ENCODE data around the gene STAT5B.

STAT5B gene

GRCh38 chr17:42279776-42280630 is 3.8 kb upstream of the STAT5B start:
- Histone ChIP-seq H3K4me1 (ENCODE audit: control insufficient read depth, insufficient read depth, low read length) (peaks cover 8% of the 10 kb centered on the region), H3K27me3 (ENCODE audit: control insufficient read depth, insufficient read depth, low read length) (no peaks in the 10 kb centered on the region), H3K36me3 (ENCODE audit: control insufficient read depth, insufficient read depth, low read length) (no peaks in the 10 kb centered on the region), H3K4me3 (ENCODE audit: low read length) (no peak overlapping the region), H3K9ac (ENCODE audit: low read length) (no peak overlapping the region), H3K9me3 (ENCODE audit: control insufficient read depth, low read length) (no peaks in the 10 kb centered on the region)

- Histone ChIP-seq H3K36me3 (ENCODE audit: control insufficient read depth, insufficient read depth, low read length) (no peaks in the 10 kb centered on the region), H3K4me3 (ENCODE audit: low read length) (no peak overlapping the region), H3K4me1 (ENCODE audit: control insufficient read depth, insufficient read depth, low read length) (peaks cover 8% of the 10 kb centered on the region), H3K9me3 (ENCODE audit: control insufficient read depth, low read length) (no peaks in the 10 kb centered on the region), H3K9ac (ENCODE audit: low read length) (peak overlapping the region; percentile 95), H3K27me3 (ENCODE audit: control insufficient read depth, insufficient read depth, low read length) (no peaks in the 10 kb centered on the region)
Observed at GRCh38 chr17:42277342-42277712, 1.1 kb upstream of the STAT5B start.

GRCh38 chr17:42276609-42277341 is 584 bp upstream of the STAT5B start:
- no peaks in the 10 kb centered on the region for H3K27me3 ChIP-seq (ENCODE audit: control insufficient read depth, insufficient read depth, low read length)
- no peaks in the 10 kb centered on the region for H3K36me3 ChIP-seq (ENCODE audit: control insufficient read depth, insufficient read depth, low read length)
- H3K9me3 ChIP-seq (ENCODE audit: control insufficient read depth, low read length) = no peaks in the 10 kb centered on the region
- peak overlapping the region; percentile 71 for H3K4me3 ChIP-seq (ENCODE audit: low read length)
- peak overlapping the region; percentile 95 for H3K9ac ChIP-seq (ENCODE audit: low read length)
- peaks cover 8% of the 10 kb centered on the region for H3K4me1 ChIP-seq (ENCODE audit: control insufficient read depth, insufficient read depth, low read length)

GRCh38 chr17:42275527-42276358 is 448 bp downstream of the STAT5B start:
- H3K4me3 ChIP-seq (ENCODE audit: low read length) = peak overlapping the region; percentile 93
- peak overlapping the region; percentile 84 for H3K9ac ChIP-seq (ENCODE audit: low read length)
- no peaks in the 10 kb centered on the region for H3K9me3 ChIP-seq (ENCODE audit: control insufficient read depth, low read length)
- H3K4me1 ChIP-seq (ENCODE audit: control insufficient read depth, insufficient read depth, low read length) = peaks cover 8% of the 10 kb centered on the region
- no peaks in the 10 kb centered on the region for H3K27me3 ChIP-seq (ENCODE audit: control insufficient read depth, insufficient read depth, low read length)
- H3K36me3 ChIP-seq (ENCODE audit: control insufficient read depth, insufficient read depth, low read length) = no peaks in the 10 kb centered on the region

GRCh38 chr17:42274812-42275526 is 1.2 kb downstream of the STAT5B start:
- H3K9ac ChIP-seq (ENCODE audit: low read length) = peak overlapping the region; percentile 84
- no peaks in the 10 kb centered on the region for H3K27me3 ChIP-seq (ENCODE audit: control insufficient read depth, insufficient read depth, low read length)
- no peaks in the 10 kb centered on the region for H3K9me3 ChIP-seq (ENCODE audit: control insufficient read depth, low read length)
- peaks cover 8% of the 10 kb centered on the region for H3K4me1 ChIP-seq (ENCODE audit: control insufficient read depth, insufficient read depth, low read length)
- H3K4me3 ChIP-seq (ENCODE audit: low read length) = peak overlapping the region; percentile 93
- H3K36me3 ChIP-seq (ENCODE audit: control insufficient read depth, insufficient read depth, low read length) = no peaks in the 10 kb centered on the region

- Histone ChIP-seq H3K9ac (ENCODE audit: low read length) (no peak overlapping the region), H3K36me3 (ENCODE audit: control insufficient read depth, insufficient read depth, low read length) (no peaks in the 10 kb centered on the region), H3K4me3 (ENCODE audit: low read length) (no peak overlapping the region), H3K9me3 (ENCODE audit: control insufficient read depth, low read length) (no peaks in the 10 kb centered on the region), H3K4me1 (ENCODE audit: control insufficient read depth, insufficient read depth, low read length) (peaks cover 8% of the 10 kb centered on the region), H3K27me3 (ENCODE audit: control insufficient read depth, insufficient read depth, low read length) (no peaks in the 10 kb centered on the region)
Observed at GRCh38 chr17:42274253-42274542, 2.0 kb downstream of the STAT5B start.

- Histone ChIP-seq H3K36me3 (ENCODE audit: control insufficient read depth, insufficient read depth, low read length) (no peaks in the 10 kb centered on the region), H3K27me3 (ENCODE audit: control insufficient read depth, insufficient read depth, low read length) (no peaks in the 10 kb centered on the region), H3K9me3 (ENCODE audit: control insufficient read depth, low read length) (no peaks in the 10 kb centered on the region), H3K9ac (ENCODE audit: low read length) (no peak overlapping the region), H3K4me3 (ENCODE audit: low read length) (no peak overlapping the region), H3K4me1 (ENCODE audit: control insufficient read depth, insufficient read depth, low read length) (peaks cover 8% of the 10 kb centered on the region)
Observed at GRCh38 chr17:42273474-42274252, 2.5 kb downstream of the STAT5B start.

- no peaks in the 10 kb centered on the region for H3K27me3 ChIP-seq (ENCODE audit: control insufficient read depth, insufficient read depth, low read length)
- H3K36me3 ChIP-seq (ENCODE audit: control insufficient read depth, insufficient read depth, low read length) = no peaks in the 10 kb centered on the region
- H3K9me3 ChIP-seq (ENCODE audit: control insufficient read depth, low read length) = no peaks in the 10 kb centered on the region
- H3K4me3 ChIP-seq (ENCODE audit: low read length) = no peak overlapping the region
- H3K4me1 ChIP-seq (ENCODE audit: control insufficient read depth, insufficient read depth, low read length) = peaks cover 6% of the 10 kb centered on the region
- no peak overlapping the region for H3K9ac ChIP-seq (ENCODE audit: low read length)
Observed at GRCh38 chr17:42272162-42272907, 3.9 kb downstream of the STAT5B start.

- Histone ChIP-seq H3K4me3 (ENCODE audit: low read length) (no peak overlapping the region), H3K9me3 (ENCODE audit: control insufficient read depth, low read length) (no peaks in the 10 kb centered on the region), H3K27me3 (ENCODE audit: control insufficient read depth, insufficient read depth, low read length) (no peaks in the 10 kb centered on the region), H3K9ac (ENCODE audit: low read length) (no peak overlapping the region), H3K4me1 (ENCODE audit: control insufficient read depth, insufficient read depth, low read length) (peaks cover under 1% of the 10 kb centered on the region), H3K36me3 (ENCODE audit: control insufficient read depth, insufficient read depth, low read length) (no peaks in the 10 kb centered on the region)
Observed at GRCh38 chr17:42271779-42272035, 4.5 kb downstream of the STAT5B start.

- Histone ChIP-seq H3K36me3 (ENCODE audit: control insufficient read depth, insufficient read depth, low read length) (no peaks in the 10 kb centered on the region), H3K4me3 (ENCODE audit: low read length) (no peak overlapping the region), H3K4me1 (ENCODE audit: control insufficient read depth, insufficient read depth, low read length) (no peaks in the 10 kb centered on the region), H3K9ac (ENCODE audit: low read length) (no peak overlapping the region), H3K27me3 (ENCODE audit: control insufficient read depth, insufficient read depth, low read length) (no peaks in the 10 kb centered on the region), H3K9me3 (ENCODE audit: control insufficient read depth, low read length) (no peaks in the 10 kb centered on the region)
Observed at GRCh38 chr17:42271006-42271778, 5.0 kb downstream of the STAT5B start.
